NK-92 (cell line): ENCODE measurements around the gene HSPA1B.

Source experiments
- DNase-seq: peaks from one replicate; lab custom pipeline; 2025; ENCODE audit not compliant: unreplicated experiment; lab: John Stamatoyannopoulos, UW

Gene HSPA1B

GRCh38 chr6:31877125-31877650 lies 49.6 kb downstream of the HSPA1B start:
- DNase-seq: no peak

GRCh38 chr6:31877651-31878161 lies 50.2 kb downstream of the HSPA1B start:
- no peak for DNase-seq

DNA sequence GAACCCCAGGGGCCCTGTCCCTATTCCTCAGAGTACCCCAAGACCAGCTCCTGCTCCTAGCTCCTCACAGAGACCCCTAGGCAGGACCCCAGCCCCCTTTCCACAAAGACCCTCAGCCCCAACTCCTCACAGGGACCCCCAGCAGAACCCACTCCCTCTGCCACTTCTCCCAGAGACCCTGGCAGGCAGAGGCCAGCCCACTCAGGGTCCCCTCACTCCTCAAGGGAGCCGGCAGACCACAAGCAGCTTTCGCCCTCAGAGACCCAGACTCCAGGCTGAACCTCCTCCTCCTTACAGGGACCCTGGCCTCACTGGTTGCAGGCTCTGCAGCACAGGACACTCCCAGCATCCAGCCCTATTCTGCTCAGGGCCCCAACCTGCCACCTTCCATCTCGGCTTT lies 50.7 kb downstream of the HSPA1B start:
- no peak for DNase-seq

DNA sequence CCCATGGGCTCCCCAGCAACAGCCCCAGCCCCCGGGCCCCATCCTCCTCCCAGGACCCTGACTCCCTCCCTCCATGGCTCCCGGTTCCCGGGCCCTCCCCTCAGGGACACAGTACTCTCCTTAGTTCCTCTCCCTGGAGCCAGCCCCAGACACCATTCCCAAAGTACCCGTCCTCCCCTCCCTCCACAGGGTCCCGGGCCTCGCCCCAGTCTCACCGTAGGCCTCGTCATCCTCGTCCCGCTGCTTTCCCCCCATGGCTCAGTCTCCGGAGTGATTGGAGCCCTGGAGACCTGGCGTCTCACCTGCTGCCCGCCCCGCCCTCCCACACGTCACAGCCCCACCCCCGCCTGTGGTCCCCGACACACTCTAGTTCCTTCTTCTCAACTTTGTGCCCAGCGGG lies 51.2 kb downstream of the HSPA1B start, which contains the start of gene SLC44A4:
Gene SLC44A4, minus strand, starts transcription at position 272 of the 400 bp plus-strand sequence. Its CDS starts 17 bp downstream, at position 255.
- no peak for DNase-seq

DNA sequence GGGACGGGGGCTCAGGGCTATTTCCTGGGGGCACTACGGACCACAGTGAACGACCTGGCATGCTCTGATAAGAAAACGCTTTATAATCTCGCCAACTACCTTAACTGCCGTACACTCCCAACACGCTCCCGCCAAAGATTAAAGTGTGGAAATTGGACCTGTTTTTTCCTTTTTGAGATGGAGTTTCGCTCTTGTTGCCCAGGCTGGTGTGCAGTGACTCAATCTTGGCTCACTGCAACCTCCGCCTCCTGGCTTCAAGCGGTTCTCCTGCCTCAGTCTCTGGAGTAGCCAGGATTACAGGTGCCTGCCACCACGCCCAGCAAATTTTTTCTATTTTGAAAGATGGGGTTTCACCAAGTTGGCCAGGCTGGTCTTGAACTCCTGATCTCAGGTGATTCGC lies 51.6 kb downstream of the HSPA1B start:
- no peak for DNase-seq
